Measurements from ENCODE around the gene FIBCD1.

Gene FIBCD1

GRCh38 chr9:130952065-130952762 lies 13.2 kb upstream of the FIBCD1 start:
- DNase-seq, result no peak

DNA sequence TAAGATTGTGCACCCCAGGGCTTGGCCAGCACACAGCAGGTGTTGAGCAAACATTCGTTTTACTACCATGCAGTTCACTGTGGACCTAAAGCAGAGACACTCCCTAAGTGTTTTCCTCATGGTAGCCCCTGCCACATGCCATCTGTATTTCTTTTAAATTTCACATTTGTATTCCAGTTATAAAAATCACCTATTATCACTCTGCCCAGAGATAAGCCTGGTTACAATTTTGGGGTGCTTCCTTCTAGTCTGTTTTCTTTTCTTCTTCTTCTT lies 10.9 kb upstream of the FIBCD1 start:
- no peak for DNase-seq

DNA sequence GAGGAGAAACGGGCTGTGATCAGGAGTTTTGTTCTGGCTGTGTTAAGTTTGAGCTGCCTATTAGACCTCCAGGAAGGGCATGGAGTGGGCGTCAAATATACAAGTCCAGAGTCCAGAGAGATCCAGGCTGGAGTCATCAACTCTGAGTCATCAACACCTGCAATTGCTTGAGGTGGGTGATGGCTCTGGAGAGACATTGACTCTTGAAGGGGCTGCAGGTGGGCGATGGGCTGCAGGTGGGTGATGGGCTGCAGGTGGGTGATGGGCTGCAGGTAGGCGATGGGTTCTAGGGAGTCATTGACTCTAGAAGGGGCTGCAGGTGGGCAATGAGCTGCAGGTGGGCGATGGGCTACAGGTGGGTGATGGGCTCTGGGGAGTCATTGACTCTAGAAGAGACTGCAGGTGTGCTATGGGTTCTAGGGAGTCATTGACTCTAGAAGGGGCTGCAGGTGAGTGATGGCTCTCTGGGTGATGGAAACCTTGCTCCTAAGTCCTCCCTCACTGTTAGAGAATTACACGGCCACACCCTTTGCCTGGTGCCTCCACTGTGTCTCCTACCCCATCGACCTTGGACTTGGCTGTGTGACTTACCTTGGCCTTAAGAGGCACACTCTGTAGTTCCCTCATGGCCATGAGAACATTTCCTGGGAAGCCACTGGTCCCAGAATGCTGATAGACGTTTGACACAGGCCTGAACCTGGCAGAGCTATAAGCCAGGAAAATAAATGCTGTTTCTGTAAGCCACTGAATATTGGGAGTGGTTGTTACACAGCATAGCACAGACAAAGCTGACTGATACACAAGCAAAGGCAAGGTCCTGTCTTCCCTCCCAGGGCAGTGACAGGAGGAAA lies 10.4 kb upstream of the FIBCD1 start:
- DNase-seq, result no peak

DNA sequence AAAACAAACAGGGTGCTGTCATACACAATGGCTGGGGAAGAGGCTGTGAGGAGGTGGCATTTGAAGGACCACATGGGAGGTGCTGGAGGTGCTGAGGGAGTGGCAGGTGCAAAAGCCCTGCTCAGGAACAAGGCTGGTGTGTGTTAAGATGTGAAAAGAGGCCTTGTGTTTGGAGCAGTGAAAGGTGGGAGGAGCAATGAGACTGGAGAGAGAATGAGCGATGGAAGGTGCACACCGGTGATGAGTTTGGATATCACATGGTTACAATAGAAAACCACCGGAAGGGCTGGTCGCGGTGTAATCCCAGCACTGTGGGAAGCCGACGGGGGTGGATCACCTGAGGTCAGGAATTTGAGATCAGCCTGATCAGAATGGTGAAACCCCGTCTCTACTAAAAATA lies 9.2 kb upstream of the FIBCD1 start:
- DNase-seq, result no peak

GRCh38 chr9:130947618-130948140 lies 8.6 kb upstream of the FIBCD1 start:
- DNase-seq, result no peak

- DNase-seq, result no peak
These were observed 7.9 kb upstream of the FIBCD1 start for GRCh38 chr9:130946766-130947617.

DNA sequence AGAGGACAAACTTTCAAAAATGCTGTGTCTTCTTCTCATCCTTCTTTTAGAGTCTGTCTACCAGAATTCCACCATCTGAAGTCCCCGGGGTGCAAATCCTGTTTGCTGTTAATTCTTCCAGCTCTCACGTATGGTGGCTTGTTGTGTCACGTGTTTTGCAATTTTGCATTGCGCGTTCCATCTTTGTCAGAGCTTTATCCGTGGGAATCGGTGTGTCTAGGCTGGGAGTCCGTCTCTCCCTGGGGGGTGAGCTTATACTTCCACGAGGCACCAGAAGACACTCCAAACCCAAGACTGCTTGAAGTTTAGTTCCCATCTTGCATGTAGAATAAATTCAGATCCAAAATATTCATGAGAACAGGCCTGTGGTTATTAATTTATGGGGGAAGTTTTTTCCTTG lies 6.1 kb upstream of the FIBCD1 start:
- no peak for DNase-seq

DNA sequence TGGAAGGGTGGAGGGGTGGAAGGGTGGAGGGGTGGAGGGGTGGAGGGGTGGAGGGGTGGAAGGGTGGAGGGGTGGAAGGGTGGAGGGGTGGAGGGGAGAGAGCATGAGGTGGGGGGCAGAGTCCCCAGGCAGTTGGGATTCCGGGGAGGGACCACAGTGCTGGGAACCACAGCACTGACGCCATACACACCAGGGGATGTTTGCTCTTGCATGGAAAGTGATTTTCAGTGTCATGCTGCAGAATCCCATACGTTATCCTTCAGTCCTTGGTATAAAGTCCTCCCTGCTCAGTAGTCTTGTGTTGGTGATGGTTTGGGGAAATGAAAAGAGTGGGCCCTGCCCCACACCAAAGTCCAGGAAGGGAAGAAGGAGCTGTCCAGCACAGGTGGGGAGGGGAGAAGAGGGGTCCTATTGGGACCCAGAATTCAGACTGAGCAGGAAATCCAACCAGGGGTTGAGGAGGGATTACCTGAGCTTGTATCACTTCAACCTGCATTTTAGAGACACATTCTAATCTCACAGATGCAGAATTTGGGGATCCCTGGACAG lies 5.5 kb upstream of the FIBCD1 start:
- no peak for DNase-seq

- no peak for DNase-seq
These were observed 4.7 kb upstream of the FIBCD1 start for GRCh38 chr9:130943777-130944176.

- DNase-seq, result no peak
These were observed 4.2 kb upstream of the FIBCD1 start for GRCh38 chr9:130943221-130943620.

GRCh38 chr9:130942679-130943078 lies 3.6 kb upstream of the FIBCD1 start:
- DNase-seq, result no peak

GRCh38 chr9:130942084-130942483 lies 3.0 kb upstream of the FIBCD1 start:
- DNase-seq, result no peak

DNA sequence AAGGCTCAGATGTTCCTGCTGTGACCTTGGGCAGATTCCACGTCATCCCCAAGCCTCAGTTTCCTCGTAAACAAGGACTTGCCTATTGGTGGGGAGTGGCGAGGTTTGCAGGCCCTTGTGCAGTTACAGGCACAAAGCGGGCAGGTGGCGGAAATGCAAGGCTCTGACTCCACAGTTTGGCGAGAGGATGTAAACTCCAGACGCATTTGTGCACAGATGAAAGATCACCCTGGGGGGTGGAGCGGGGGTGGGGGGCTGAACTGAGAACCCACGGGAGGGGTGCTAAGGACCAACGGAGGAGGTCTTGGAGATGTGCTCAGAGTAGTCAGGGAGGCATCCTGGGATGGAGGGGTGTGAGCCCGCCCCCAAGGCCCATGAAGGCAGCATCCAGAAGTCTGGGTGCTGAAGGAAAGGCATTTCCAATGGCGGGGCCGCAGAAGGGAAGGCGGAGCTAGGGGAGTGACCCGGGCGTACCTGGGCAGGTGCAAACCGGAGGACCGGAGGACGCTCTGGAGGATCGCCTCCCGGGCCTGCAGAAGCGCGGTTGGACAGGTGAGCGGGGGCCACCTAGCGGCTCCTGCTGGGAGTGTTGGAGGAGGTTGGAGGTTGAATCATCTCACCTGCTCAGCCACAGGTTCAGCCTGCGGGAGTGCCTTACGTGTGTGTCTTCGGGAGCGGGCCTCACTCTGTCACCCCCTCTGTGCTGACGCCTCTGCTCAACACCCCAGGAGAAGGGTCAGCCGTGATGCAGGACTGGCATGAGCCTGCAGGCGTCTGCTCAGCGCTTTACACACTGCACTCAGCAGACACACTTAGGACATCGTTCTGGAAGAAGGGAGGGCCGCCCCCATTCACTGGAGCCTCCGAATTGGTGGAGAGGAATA lies 1.9 kb upstream of the FIBCD1 start:
- peak in 1 of 2 donors; percentile 27 for DNase-seq

DNA sequence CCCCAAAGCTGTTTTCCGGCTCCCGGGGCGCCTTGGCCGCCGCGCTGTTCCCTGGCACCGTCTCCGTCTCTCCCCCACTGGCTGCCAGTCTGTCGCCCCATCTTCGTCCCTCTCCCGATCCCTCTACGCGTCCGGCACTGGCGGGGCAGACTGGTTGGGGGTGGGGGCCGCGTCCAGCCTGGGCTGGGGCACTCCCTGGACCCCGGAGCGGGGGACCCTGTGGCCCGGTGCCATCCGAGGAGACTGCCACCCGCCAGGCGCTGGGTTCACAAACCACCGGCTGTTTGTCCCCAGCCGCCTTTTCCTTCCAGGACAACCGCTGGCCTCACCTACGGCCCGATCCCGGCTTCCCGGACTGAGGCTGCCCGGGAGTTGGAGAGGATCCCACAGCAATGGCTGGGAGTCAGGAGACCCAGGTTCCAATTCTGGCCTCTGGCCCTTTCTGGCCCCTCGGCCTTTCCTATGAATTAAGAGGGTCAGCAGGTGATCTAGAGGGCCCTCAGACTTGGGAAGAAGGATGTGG lies 1.0 kb upstream of the FIBCD1 start:
- DNase-seq, result no peak

- no peak for DNase-seq
These were observed 469 bp upstream of the FIBCD1 start for GRCh38 chr9:130939405-130940026.

GRCh38 chr9:130938184-130938651 lies 829 bp downstream of the FIBCD1 start:
- DNase-seq, result no peak

DNA sequence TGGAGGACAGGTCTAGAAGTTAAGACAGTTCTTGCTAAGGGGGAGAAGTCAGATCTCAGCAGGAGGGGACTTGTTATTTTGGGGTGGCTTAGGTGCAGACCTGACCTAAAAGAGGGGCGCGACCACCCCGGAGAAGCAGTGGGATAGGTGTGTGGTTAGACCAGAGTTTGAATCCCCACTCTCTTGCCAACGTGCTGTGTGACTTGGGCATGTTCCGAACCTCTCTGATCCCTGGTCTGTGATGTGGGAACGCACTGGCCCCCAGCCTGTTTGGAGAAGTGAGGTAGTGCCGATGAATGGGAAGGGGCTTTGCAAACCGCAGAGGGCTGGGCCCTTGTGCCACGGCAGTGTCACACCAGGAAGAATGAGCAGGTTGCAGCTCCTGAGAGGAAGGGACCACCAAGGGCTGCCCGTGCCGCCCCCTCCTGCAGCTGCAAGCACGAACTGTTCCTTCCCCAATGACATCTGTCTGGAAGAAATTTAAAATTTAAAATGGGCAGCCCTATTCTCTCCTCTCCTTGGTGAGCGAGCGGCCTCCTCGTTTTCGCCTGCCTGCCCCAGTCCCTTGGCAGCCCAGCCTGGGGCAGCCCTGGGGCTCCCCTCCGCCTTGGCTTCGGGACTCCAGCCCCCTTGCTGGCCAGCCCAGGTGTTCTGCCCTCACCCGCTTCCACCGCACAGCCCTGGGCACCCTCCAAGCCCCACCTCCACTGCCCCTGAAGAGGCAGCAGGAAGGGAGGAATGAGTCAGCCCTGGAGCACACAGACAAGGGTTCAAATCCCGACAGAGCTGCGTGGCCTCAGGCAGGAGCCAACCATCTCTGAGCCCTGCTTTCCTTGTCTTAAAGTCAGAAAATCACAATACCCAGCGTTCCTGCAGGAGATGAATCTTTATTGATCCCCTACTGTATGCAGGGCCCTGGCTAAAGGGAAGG lies 1.6 kb downstream of the FIBCD1 start:
- DNase-seq, result no peak

- no peak for DNase-seq
These were observed 2.5 kb downstream of the FIBCD1 start for GRCh38 chr9:130936285-130937117.
